Measurements from ENCODE around the gene LRP1.

The LRP1 gene

DNA sequence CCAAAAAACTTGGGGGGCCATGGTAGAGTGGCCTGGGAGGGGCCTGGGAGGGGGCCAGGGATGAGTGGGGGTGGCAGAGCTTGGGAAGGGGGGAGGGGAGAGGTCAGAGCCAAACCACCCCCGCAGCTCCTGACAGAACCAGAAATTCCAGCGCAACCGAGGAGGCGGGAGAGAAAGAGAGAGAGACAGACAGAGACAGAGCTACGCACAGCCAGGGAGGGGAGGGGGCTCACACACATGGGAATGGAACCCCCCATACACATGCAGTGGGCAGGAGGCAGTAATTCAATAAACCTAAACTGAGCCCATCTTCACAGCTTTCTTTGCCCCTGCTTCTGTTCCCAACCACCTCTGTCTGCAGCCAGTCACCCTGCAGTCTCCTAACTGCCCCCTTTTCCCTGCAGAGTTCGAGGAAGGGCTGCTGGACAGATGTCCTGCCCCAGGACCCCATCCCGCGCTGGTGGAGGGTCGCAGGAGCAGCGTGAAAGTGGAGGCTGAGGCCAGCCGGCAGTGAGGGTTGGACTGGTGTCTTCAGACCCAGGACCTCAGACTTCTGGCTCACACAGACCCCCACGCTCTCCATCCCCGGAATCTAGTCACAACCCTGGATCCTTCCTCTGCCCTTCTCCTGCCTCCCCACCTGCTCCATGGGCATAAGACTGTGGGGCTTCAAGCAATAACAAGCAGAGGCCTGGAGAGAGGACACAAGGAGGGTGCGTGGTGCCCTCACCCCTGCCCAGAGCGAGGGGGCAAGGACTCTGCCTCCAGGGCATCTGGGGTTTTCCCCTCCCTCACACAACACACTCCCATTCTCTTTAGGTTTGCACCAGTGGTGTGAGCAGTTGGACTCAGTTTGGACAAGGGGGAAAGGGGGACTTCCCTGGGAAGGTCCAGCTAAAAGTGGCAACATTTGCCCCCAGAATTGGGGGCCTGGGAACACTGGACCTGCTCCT, 33.8 kb upstream of the LRP1 start:
- DNase-seq: no peak

- no peak for DNase-seq
Observed at GRCh38 chr12:57095440-57095839, 32.8 kb upstream of the LRP1 start.

DNA sequence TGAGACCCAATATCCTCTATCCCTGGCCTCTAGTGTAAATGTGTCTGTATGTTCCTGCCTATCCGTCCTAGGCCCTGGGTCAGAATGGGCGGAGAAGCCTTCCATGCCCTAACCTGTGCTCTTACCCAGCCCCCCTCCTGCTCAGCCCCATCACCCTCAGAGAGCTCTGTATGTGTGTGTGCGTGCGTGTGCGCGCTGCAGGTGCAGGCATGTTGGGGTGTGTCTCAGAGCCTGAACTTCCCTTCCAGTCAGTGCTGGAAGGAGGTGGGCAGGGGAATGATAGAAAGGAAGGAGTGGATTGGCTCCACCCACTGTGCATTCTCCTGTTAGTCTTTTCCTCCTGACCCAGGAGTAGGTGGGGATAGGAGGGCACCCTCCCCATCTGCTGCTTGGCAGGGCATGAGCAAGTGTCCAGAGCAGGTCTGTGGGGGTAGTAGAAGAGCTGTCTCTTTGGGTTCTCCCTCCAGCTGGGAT, 32.1 kb upstream of the LRP1 start:
- DNase-seq: peak; percentile 31

DNA sequence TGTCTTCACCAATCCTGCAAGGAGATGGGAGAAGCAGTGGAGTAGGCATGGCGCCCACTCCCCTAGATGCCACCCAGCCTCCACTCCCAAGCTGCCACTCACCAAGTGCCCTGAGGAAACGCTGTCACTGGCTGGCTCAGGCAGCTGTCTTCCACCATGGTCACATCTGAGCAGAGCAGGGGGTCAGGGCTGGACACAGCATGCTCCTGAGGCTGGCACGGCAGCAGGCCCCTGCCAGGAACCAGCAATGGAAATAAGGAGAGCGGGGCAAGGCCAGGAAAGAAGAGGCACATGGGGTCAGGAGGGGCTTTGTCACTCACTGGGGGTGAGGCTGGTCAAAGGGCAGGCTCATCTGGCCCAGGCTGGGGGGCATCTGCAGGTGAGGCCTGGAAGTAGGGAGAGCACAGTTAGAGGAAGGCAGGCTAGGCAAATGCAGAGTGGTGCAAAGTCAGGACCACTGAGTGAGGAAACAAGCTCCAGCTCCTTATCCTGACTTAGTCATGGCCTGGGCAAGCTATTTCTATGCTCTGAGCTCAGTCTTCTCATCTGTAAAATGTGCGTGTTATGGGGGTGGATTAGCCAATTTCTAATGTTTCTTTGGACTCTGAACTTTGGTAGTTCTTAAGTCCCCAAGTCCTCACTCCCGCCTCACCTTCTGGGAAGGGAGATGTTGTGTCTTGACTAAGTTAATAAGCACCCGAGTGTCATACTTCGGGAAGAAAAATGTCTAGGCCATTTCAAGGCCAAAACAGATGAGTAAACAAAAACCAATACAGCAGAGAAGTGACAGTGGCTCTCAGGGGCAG, 31.3 kb upstream of the LRP1 start:
- no peak for DNase-seq

DNA sequence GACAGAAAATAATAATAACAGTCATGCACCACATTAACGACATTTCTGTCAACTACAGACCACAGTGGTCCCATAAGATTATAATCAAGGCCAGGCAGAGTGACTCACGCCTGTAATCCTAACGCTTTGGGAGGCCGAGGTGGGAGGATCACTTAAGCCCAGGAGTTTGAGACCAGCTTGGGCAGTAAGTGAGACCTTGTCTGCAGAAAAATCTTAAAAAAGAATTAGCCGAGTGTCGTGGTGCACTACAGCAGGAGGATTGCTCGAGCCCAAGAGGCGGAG, 30.8 kb upstream of the LRP1 start:
- DNase-seq: peak; percentile 38

DNA sequence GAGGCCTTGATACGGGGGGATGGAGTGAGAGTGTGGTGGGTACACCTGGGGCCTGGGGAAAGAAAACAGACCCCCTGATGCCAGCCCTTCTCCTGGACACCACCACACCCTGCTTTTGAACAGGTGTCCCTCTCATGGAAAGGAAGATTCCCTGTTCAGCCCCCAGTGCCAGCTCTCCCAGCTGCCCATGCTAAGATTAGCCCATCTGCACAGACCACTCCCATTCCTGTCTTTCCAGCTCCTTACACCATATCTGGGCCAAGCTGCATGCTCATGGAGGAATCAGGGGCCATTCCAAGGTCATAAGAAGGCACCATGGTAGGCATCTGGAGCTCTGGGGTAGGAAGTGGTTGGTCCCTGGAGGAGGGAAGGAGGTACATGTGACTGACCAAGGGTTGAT, 29.7 kb upstream of the LRP1 start:
- DNase-seq: no peak

DNA sequence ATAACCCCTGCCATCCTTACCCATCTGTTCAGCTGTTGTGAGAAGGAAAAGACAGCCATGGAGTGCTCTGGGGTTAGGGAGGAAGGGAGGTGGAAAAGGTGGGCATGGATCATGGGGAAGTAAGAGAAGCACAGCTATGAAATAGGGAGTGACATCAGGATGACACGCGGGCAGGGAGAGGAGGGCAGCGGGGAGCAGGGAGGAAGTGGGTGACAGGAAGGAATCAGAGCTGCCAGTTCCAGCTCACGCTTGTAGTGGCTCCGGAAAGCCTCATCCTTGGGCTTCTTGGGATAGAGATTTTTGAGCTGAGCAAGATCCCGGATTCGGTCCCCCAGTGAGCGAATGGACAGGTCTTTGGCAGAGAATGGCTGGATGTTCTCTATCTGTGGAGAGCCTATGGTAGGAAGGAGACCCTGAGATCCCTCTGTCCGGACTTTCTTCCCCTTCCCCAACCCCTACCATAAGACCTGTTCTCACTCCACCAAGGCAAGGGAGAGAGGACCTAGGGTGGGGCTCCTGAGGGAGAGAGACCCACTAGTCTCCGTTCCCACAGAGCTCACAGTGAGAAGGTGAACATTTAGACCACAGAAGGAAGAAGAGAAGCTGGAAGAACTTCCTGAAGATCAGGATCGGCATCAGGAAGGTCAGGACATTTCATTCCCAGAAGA, 29.1 kb upstream of the LRP1 start:
- DNase-seq: no peak

- no peak for DNase-seq
Observed at GRCh38 chr12:57099766-57100165, 28.5 kb upstream of the LRP1 start.

DNA sequence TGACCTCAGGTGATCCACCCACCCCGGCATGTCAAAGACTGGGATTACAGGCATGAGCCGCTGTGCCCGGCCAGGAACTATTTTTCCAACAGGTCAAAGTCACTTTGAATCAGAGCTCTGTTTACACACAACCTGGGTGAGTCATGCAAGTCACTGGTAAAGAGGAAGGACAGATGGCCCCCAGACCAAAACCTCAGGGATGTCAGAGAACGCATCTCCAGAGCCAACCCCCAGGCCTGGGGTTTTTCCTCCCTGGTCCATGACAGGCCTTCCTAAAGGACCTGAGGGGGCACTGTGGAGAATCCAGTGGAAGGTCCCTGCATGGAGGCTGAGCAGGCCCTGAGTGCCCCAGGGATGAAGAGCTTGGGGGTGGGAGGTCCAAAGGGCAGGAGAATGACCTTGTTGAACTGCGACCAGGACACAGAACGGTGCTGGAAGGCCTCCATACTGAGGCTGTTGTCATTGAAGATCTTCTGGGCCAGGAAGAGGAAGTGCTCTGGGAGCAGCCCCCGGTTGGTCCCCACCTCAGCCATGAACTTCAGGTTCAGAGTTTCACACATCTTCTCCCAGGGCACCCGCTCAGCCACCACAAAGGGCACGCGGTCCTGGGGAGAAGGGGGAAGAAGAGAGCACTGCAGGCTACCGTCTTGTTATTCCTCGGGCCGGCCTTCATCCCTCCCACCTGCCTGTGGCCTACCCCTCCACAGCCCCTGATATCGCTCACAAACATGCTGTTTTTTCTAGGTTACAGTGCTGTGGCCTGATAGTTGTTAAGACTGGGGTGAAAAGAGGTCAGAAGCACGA, 26.2 kb upstream of the LRP1 start:
- no peak for DNase-seq

DNA sequence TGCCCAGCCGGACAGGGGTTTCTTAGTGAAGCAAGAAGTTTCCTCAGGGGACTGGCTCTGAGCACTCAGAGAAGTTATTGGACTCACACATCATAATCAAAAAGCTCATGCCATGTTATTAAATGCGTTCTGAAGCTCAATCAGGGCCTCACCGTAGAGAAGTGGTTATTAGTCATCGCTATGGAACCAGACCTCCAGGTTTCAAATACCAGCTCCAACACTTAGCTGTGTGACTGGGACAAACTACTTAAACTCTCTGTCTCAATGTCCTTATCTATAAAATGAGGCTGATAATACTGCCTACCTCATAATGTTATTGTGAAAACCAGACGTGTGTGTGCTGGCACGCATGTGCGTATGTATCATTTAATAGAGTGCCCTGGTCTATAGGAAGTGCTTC, 24.4 kb upstream of the LRP1 start:
- no peak for DNase-seq

- no peak for DNase-seq
Observed at GRCh38 chr12:57104292-57104910, 23.9 kb upstream of the LRP1 start.

DNA sequence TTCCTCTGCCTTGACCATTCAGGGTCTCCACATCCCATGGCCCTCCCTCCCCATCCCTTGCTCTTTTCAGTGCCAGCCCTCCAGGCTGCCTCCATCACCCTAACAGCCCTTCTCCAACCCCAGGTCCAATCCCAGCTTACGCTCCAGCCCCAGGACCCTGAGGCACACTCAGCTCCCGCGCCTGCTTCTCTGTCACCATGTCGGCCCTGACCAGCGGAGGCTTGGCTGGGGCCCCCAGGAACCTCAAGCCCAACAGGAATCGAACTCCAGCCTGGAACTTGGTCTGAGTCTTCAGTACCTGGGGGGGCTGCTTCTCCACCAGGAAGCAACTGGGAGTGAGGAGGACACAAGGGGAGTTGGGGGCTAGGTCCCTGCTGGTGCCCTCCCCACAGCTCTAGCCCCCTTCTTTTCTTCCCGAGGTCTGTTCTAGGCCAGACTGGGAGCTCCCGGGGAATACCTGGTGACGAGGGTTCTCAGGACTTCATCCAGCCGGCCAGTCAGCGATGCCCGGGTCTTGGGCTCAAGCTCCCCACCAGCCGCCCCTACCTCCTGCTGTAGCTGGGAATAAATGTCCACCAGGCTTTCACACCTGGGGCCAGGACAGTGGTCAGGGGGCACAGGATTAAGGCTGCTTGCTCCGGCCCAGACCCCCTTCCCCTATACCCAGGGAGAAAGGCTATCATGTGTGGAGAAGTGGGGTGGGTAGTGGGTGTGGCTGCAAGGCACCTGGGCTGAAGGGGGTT, 23.1 kb upstream of the LRP1 start:
- no peak for DNase-seq

- no peak for DNase-seq
Observed at GRCh38 chr12:57106021-57106708, 22.1 kb upstream of the LRP1 start.

GRCh38 chr12:57107456-57108155, 20.7 kb upstream of the LRP1 start:
- no peak for DNase-seq

DNA sequence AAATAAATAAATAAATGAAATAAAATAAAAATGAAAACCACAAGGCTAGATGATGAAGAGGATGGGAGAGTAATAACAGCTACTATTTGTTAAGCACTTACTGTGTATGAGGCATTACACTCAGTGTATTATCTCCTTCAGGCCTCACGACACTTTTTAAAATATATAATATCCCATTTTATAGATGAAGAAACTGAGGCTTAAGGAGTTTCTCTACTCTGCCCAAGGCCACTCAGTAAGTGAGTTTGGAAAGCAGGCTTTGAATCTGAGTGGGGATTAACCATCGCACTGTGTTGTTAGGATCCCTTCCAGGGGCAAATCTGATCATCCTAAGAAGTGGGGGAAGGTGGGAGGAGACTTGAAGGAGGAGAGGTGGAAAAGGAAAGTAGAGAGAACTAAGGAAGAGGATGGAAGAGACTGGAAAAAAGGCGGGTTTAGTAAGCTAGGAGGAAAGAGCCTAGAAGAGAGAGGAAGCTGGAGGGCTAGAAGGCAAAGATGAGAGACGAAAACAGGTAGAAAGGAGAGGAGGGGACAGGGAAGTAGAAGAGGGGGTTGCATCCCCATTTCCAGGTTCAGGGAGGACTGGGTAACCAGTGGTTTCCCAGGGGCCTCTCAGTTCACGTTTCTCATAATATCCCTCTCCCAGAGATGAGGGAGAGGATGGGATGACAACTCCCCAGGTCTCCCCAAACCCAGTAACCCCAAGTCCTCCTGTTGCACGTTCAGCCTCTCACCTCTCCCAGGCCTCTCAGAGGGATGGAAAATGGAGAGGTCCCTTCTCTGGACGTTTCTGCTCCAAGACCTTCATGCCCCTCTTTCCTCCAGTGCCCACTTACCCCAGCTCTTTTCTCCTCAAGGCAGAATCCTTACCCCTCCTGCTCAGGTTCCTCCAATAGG, 18.8 kb upstream of the LRP1 start:
- no peak for DNase-seq

DNA sequence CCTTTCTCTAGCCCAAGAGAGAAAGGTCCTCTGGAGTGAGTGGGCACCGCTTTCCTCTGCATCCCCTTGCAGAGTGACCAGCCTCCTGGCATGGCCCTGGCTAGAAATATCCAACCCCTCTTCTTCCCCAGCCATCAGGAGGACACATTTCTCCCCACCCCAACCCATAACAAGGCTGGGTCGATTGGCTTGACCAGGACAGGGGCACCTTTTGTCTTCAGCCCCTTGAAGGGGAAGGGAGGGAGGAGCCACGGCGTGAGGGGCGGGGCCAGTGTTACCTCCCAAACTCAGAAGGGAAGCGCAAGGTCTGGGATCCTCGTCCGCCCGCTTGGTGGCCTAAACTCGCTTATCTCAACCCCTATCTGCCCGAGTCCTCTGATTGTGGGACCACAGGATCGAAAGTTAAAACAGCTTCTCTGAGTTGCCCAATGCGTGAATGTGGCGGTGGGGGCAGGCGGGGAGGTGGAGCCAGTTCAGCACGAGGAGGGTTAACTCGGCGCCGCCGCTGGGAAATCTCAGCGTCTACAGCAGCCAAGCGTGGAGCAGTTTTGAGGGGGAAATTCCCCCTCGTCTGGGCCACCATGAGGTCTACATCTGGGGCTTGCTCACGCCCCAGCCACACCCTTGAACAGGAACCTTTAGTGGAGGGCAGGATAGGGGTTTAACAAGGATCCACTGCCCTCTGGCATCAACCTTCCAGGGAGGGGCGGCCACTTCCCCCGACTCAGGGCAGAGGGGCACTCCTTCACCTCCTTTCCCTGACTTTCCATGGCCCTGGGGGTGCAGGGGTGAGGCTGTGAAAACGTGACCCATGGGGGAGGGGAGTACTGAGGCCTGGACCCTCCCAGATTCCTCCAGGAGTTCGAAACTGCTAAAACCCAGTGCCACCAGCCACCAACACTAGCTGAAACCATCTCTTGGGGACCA, 17.9 kb upstream of the LRP1 start:
- DNase-seq: peak; percentile 73

DNA sequence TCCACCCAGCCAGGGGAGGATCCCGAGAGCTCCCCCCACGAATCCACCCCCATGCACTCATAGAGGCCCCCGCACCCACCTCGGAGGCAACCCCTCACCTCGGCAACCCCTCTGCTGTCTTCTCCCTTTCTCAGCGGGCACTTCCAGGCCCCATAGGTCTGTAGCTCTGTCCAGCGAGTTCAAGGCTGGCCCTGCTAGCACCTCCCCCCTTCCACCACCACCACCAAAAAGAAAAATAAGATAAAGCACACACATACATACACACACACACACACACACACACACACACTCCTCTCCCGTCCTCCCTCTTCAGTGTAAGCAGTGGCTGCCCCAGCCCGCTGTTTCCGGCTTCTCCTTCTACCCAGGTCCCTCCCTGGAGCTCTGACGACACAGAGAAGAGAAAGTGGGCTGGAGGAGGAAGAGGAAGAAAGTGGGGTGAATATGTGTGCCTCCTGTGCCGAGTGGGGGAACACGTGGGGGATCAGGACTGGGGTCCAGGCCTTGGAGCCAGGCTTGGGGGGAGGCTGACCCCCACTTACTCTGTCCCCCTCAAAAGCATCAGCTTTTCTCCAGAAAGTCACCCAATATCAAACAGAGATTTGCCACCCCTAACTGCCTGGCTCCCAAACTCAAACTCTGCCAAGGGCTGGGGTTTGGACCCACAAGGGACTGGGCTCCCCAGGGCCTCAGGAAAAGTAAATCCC, 17.1 kb upstream of the LRP1 start, which contains the start of gene STAT6:
Gene STAT6, minus strand, starts transcription at position 332 of the 704 bp plus-strand sequence. CDS start 3,084 bp downstream, outside the sequence.
- DNase-seq: peak; percentile 89

Data from fibroblast of skin of right biceps (primary cell).